Measurements from ENCODE around the gene TRIM4. TPM values are rescaled to one million over a fixed set of nuclear protein-coding genes. Genes with fewer than 3 reads are reported as not detected.
"Not testable (repeated sequence)": the region's sequence is repeated elsewhere in the genome, so short reads cannot be mapped to it uniquely, and the experiment has no call there.

TRIM4 gene
- 10 to 100 TPM; 14.7 to 22.9 TPM for total RNA-seq
- long read RNA-seq, donor 1, transcript TRIM4-201 (6 exons, 3,374 nt) = major isoform, 6 of 12 reads
- long read RNA-seq, donor 1, partial matches to known transcripts = 4 of 12 reads
- long read RNA-seq, donor 1, other reads (novel, unspliced or antisense) = 2 of 12 reads
- long read RNA-seq, donor 2, transcript TRIM4-201 (6 exons, 3,374 nt) = major isoform, 40 of 56 reads
- long read RNA-seq, donor 2, partial matches to known transcripts = 3 of 56 reads
- long read RNA-seq, donor 2, other reads (novel, unspliced or antisense) = 10 of 56 reads

GRCh38 chr7:99918959-99919813 lies at the start of gene TRIM4:
TSS of gene TRIM4 (minus strand) at chr7:99919530. CDS start at chr7:99919401, 129 bp downstream.
- intact Hi-C loops (cut with DNase I) = loop anchor here in 1 of 2 donors (10.0 kb wide), 1 partner anchor 66 kb away; no protein-coding TSS in a partner anchor
- DNase-seq (ENCODE audit: low spot score) = peak; percentile 98

GRCh38 chr7:99958564-99959227 lies 39.4 kb upstream of the TRIM4 start:
- intact Hi-C loops (cut with DNase I) = no loop called here
- no peak for DNase-seq (ENCODE audit: low spot score)

- intact Hi-C loops (cut with DNase I) = no loop called here
These were observed 35.9 kb upstream of the TRIM4 start for GRCh38 chr7:99955247-99955646.

GRCh38 chr7:99954643-99955042 lies 35.3 kb upstream of the TRIM4 start:
- DNase-seq (ENCODE audit: low spot score); intact Hi-C loops (cut with DNase I): not testable (repeated sequence)

More at GRCh38 chr7:99955247-99955646, 35.9 kb upstream of the TRIM4 start:
- DNase-seq (ENCODE audit: low spot score) = no peak

- intact Hi-C loops (cut with DNase I) = no loop called here
These were observed 34.3 kb upstream of the TRIM4 start for GRCh38 chr7:99953649-99954048.

GRCh38 chr7:99952649-99953048 lies 33.3 kb upstream of the TRIM4 start:
- DNase-seq (ENCODE audit: low spot score); intact Hi-C loops (cut with DNase I): not testable (repeated sequence)

More at GRCh38 chr7:99953649-99954048, 34.3 kb upstream of the TRIM4 start:
- DNase-seq (ENCODE audit: low spot score) = peak; percentile 89

GRCh38 chr7:99950819-99951218 lies 31.5 kb upstream of the TRIM4 start:
- DNase-seq (ENCODE audit: low spot score); intact Hi-C loops (cut with DNase I): not testable (repeated sequence)

- intact Hi-C loops (cut with DNase I) = no loop called here
- no peak for DNase-seq (ENCODE audit: low spot score)
These were observed 30.4 kb upstream of the TRIM4 start for GRCh38 chr7:99949645-99950228.

GRCh38 chr7:99947608-99948007 lies 28.3 kb upstream of the TRIM4 start:
- intact Hi-C loops (cut with DNase I) = no loop called here
- no peak for DNase-seq (ENCODE audit: low spot score)

GRCh38 chr7:99944497-99945070 lies 25.3 kb upstream of the TRIM4 start:
- intact Hi-C loops (cut with DNase I) = no loop called here
- no peak for DNase-seq (ENCODE audit: low spot score)

- no peak for DNase-seq (ENCODE audit: low spot score)
- intact Hi-C loops (cut with DNase I) = no loop called here
These were observed 24.5 kb upstream of the TRIM4 start for GRCh38 chr7:99943641-99944496.

GRCh38 chr7:99938296-99938695 lies 19.0 kb upstream of the TRIM4 start:
- intact Hi-C loops (cut with DNase I) = no loop called here
- DNase-seq (ENCODE audit: low spot score) = no peak

- DNase-seq (ENCODE audit: low spot score); intact Hi-C loops (cut with DNase I): not testable (repeated sequence)
These were observed 15.7 kb upstream of the TRIM4 start for GRCh38 chr7:99935009-99935408.

GRCh38 chr7:99930376-99930775 lies 11.0 kb upstream of the TRIM4 start:
- intact Hi-C loops (cut with DNase I) = no loop called here
- no peak for DNase-seq (ENCODE audit: low spot score)

GRCh38 chr7:99929730-99930053 lies 10.4 kb upstream of the TRIM4 start:
- no peak for DNase-seq (ENCODE audit: low spot score)
- intact Hi-C loops (cut with DNase I) = no loop called here

GRCh38 chr7:99928994-99929729 lies 9.8 kb upstream of the TRIM4 start, which contains the start of gene GJC3:
TSS of gene GJC3 (minus strand) at chr7:99929620. CDS start at chr7:99929620, 0 bp downstream.
- peak; percentile 80 for DNase-seq (ENCODE audit: low spot score)
- intact Hi-C loops (cut with DNase I) = no loop called here

GRCh38 chr7:99928188-99928587 lies 8.9 kb upstream of the TRIM4 start:
- intact Hi-C loops (cut with DNase I) = no loop called here
- DNase-seq (ENCODE audit: low spot score) = no peak

- intact Hi-C loops (cut with DNase I) = no loop called here
- DNase-seq (ENCODE audit: low spot score) = no peak
These were observed 8.2 kb upstream of the TRIM4 start for GRCh38 chr7:99927536-99927935.

All from posterior vena cava (tissue), 2 donors.